HEK293 (cell line): ENCODE results near the gene CREBL2.
"Not testable (repeated sequence)": the region's sequence is repeated elsewhere in the genome, so short reads cannot be mapped to it uniquely, and the experiment has no call there.

Experiments used
- CTCF ChIA-PET: fragments of 350-600 bp; formaldehyde crosslinking; extraction: SDS; loops from one replicate; lab custom pipeline; 2021; ENCODE audit warnings: antibody characterized with exemption; lab: Yijun Ruan, JAX
- POLR2A ChIA-PET: fragments of 300-600 bp; formaldehyde crosslinking; extraction: SDS; loops from one replicate; lab custom pipeline; 2020; ENCODE audit warnings: antibody characterized with exemption, inconsistent platforms; lab: Yijun Ruan, JAX
- H3K27ac ChIP-seq: fragments of 200-500 bp; sonication (Bioruptor generic); 2 replicates; pipeline ENCODE4 v1.5.1; 2014; ENCODE audit warnings: low read depth, low read length, control low read depth, inconsistent platforms; ENCODE audit errors: extremely low read depth
- H3K36me3 ChIP-seq, 2 experiments: fragments of 200-500 bp in 1 of 2; sonication (Bioruptor generic) in 1 of 2; 1 replicate in 1 of 2; 2 replicates in 1 of 2; pipeline ENCODE4 v1.5.1; 2014 to 2017; ENCODE audit warnings: inconsistent platforms in 2 of 2, low read length in 2 of 2; ENCODE audit not compliant: control insufficient read depth in 2 of 2, insufficient read depth in 1 of 2
- H3K4me1 ChIP-seq: fragments of 200-500 bp; sonication (Bioruptor generic); 2 replicates; pipeline ENCODE4 v1.5.1; 2014; ENCODE audit warnings: mild to moderate bottlenecking, low read length, inconsistent platforms; ENCODE audit not compliant: control insufficient read depth, insufficient read depth
- H3K4me3 ChIP-seq: 2 replicates; pipeline ENCODE4 v1.5.1; 2011; ENCODE audit warnings: low read depth, mild to moderate bottlenecking, control low read depth, low read length, moderate library complexity
- H3K9me3 ChIP-seq: fragments of 200-500 bp; sonication (Bioruptor generic); 2 replicates; pipeline ENCODE4 v1.5.1; 2014; ENCODE audit warnings: low read depth, low read length, inconsistent platforms; ENCODE audit not compliant: control insufficient read depth, insufficient read depth
- CTCF ChIP-seq: fragments of 450-650 bp; formaldehyde crosslinking; IDR thresholded peaks from 2 replicates; pipeline ENCODE4 v1.5.1; 2016; ENCODE audit warnings: missing biosample characterization, missing genetic modification characterization
- GLI2 ChIP-seq: fragments of 450-650 bp; formaldehyde crosslinking; IDR thresholded peaks from 2 replicates; pipeline ENCODE4; 2017; ENCODE audit warnings: missing biosample characterization, missing genetic modification characterization, low read depth, borderline replicate concordance
- OVOL3 ChIP-seq: fragments of 450-650 bp; formaldehyde crosslinking; IDR thresholded peaks from 2 replicates; pipeline ENCODE4 v1.5.1; 2016; ENCODE audit warnings: missing biosample characterization, missing genetic modification characterization
- REST ChIP-seq: fragments of 450-650 bp; formaldehyde crosslinking; IDR thresholded peaks from 2 replicates; pipeline ENCODE4 v1.5.1; 2016; ENCODE audit warnings: missing biosample characterization, missing genetic modification characterization
- ZBTB11 ChIP-seq: fragments of 450-650 bp; formaldehyde crosslinking; conservative IDR thresholded peaks from 2 replicates; pipeline ENCODE4 v1.5.1; 2016; ENCODE audit warnings: low read depth, missing biosample characterization, missing genetic modification characterization
- ZBTB21 ChIP-seq: fragments of 450-650 bp; formaldehyde crosslinking; IDR thresholded peaks from 2 replicates; pipeline ENCODE4 v1.5.1; 2017; ENCODE audit warnings: missing biosample characterization, missing genetic modification characterization
- ZBTB8A ChIP-seq: fragments of 450-650 bp; formaldehyde crosslinking; IDR thresholded peaks from 2 replicates; pipeline ENCODE4 v1.5.1; 2016; ENCODE audit warnings: missing biosample characterization, missing genetic modification characterization
- ZEB2 ChIP-seq: fragments of 450-650 bp; formaldehyde crosslinking; IDR thresholded peaks from 2 replicates; pipeline ENCODE4 v1.5.1; 2016; ENCODE audit warnings: missing biosample characterization, missing genetic modification characterization
- ZNF121 ChIP-seq: fragments of 450-650 bp; formaldehyde crosslinking; IDR thresholded peaks from 2 replicates; pipeline ENCODE4 v1.5.1; 2016; ENCODE audit warnings: missing biosample characterization, missing genetic modification characterization
- ZNF175 ChIP-seq: fragments of 450-650 bp; formaldehyde crosslinking; IDR thresholded peaks from 2 replicates; pipeline ENCODE4 v1.5.1; 2016; ENCODE audit warnings: missing biosample characterization, missing genetic modification characterization
- ZNF202 ChIP-seq: fragments of 450-650 bp; formaldehyde crosslinking; IDR thresholded peaks from 2 replicates; pipeline ENCODE4 v1.5.1; 2016; ENCODE audit warnings: missing biosample characterization, missing genetic modification characterization, borderline replicate concordance
- ZNF223 ChIP-seq: fragments of 450-650 bp; formaldehyde crosslinking; IDR thresholded peaks from 2 replicates; pipeline ENCODE4 v1.5.1; 2016; ENCODE audit warnings: missing biosample characterization, missing genetic modification characterization
- ZNF341 ChIP-seq: fragments of 450-650 bp; formaldehyde crosslinking; IDR thresholded peaks from 2 replicates; pipeline ENCODE4; 2016; ENCODE audit warnings: low read depth, missing biosample characterization, missing genetic modification characterization
- ZNF354C ChIP-seq: fragments of 450-650 bp; formaldehyde crosslinking; IDR thresholded peaks from 2 replicates; pipeline ENCODE4 v1.5.1; 2016; ENCODE audit warnings: missing biosample characterization, missing genetic modification characterization, low read depth, borderline replicate concordance
- ZNF433 ChIP-seq: fragments of 450-650 bp; formaldehyde crosslinking; IDR thresholded peaks from 2 replicates; pipeline ENCODE4 v1.5.1; 2016; ENCODE audit warnings: missing biosample characterization, missing genetic modification characterization, low read depth
- ZNF510 ChIP-seq: fragments of 450-650 bp; formaldehyde crosslinking; IDR thresholded peaks from 2 replicates; pipeline ENCODE4 v1.5.1; 2018; ENCODE audit warnings: mild to moderate bottlenecking, missing genetic modification characterization, missing biosample characterization; ENCODE audit not compliant: insufficient replicate concordance
- ZNF530 ChIP-seq: fragments of 450-650 bp; formaldehyde crosslinking; IDR thresholded peaks from 2 replicates; pipeline ENCODE4 v1.5.1; 2016; ENCODE audit warnings: low read depth, missing biosample characterization, missing genetic modification characterization
- ZNF558 ChIP-seq: fragments of 450-650 bp; formaldehyde crosslinking; IDR thresholded peaks from 2 replicates; pipeline ENCODE4 v1.5.1; 2016; ENCODE audit warnings: missing biosample characterization, missing genetic modification characterization
- ZNF580 ChIP-seq: fragments of 450-650 bp; formaldehyde crosslinking; IDR thresholded peaks from 2 replicates; pipeline ENCODE4 v1.5.1; 2016; ENCODE audit warnings: missing biosample characterization, missing genetic modification characterization
- ZNF623 ChIP-seq: fragments of 450-650 bp; formaldehyde crosslinking; IDR thresholded peaks from 2 replicates; pipeline ENCODE4 v1.5.1; 2016; ENCODE audit warnings: missing biosample characterization, missing genetic modification characterization
- ZNF639 ChIP-seq: fragments of 450-650 bp; formaldehyde crosslinking; IDR thresholded peaks from 2 replicates; pipeline ENCODE4 v1.5.1; 2016; ENCODE audit warnings: missing biosample characterization, missing genetic modification characterization
- ZNF791 ChIP-seq: fragments of 450-650 bp; formaldehyde crosslinking; IDR thresholded peaks from 2 replicates; pipeline ENCODE4 v1.5.1; 2016; ENCODE audit warnings: missing biosample characterization, missing genetic modification characterization

The CREBL2 gene

GRCh38 chr12:12577786-12578185, 33.9 kb upstream of the CREBL2 start (continued):
- TF ChIP-seq ZEB2 (tag by site-specific recombination) (no peak), ZNF175 (tag by site-specific recombination) (no peak), ZNF530 (no peak), REST (no peak), CTCF (no peak)

- H3K27ac ChIP-seq, H3K4me3 ChIP-seq, H3K4me1 ChIP-seq, POLR2A ChIA-PET, H3K36me3 ChIP-seq, H3K9me3 ChIP-seq: not testable (repeated sequence)
- CTCF ChIA-PET: interaction anchor here (0.9 kb wide), 2 partner anchors 26 to 75 kb away, joined by 3 read pairs; no protein-coding TSS in a partner anchor
- peak; percentile 67 for TF ChIP-seq REST
- TF ChIP-seq ZNF223 (tag by site-specific recombination): 0 out of 2 replicates have a peak, but pooled peaks have one; percentile 39
- TF ChIP-seq ZNF639: 0 out of 2 replicates have a peak, but pooled peaks have one; percentile 26
- TF ChIP-seq ZNF341 (tag by site-specific recombination): peak; percentile 33; the same call in 1 of the 2 replicates
- peak; percentile 74 for TF ChIP-seq ZNF433 (tag by site-specific recombination)
- TF ChIP-seq ZNF354C: 0 out of 2 replicates have a peak, but pooled peaks have one; percentile 68
- TF ChIP-seq GLI2 (tag by site-specific recombination): peak; percentile 62; the same call in 1 of the 2 replicates
- TF ChIP-seq ZBTB11 (tag by site-specific recombination): peak; percentile 83
- TF ChIP-seq ZBTB21: peak; percentile 64
- TF ChIP-seq ZNF510 (tag by site-specific recombination): peak; percentile 63
- peak; percentile 67; the same call in 1 of the 2 replicates for TF ChIP-seq ZNF121 (tag by site-specific recombination)
- TF ChIP-seq ZNF791: peak; percentile 68
- TF ChIP-seq ZBTB8A (tag by site-specific recombination): peak; percentile 77
- TF ChIP-seq ZNF558 (tag by site-specific recombination): peak; percentile 83; the same call in 1 of the 2 replicates
- TF ChIP-seq OVOL3 (tag by site-specific recombination): 0 out of 2 replicates have a peak, but pooled peaks have one; percentile 51
- 0 out of 2 replicates have a peak, but pooled peaks have one; percentile 25 for TF ChIP-seq ZNF580 (tag by site-specific recombination)
- peak; percentile 89; the same call in 1 of the 2 replicates for TF ChIP-seq ZNF202 (tag by site-specific recombination)
- TF ChIP-seq ZNF623 (tag by site-specific recombination): peak; percentile 77
Measured at GRCh38 chr12:12580716-12581115, 31.0 kb upstream of the CREBL2 start.
